H4 (cell line): ENCODE measurements around the gene RPN2. TPM values are rescaled to one million over a fixed set of nuclear protein-coding genes. Genes with fewer than 3 reads are reported as not detected.

ENCODE experiments used
- DNase-seq: peaks from one replicate; pipeline ENCODE4 v3.0.0-alpha.2; 2015; ENCODE audit warnings: low spot score
- total RNA-seq: library from RNA; depleted of rRNA; stranded (reverse); fragments of >200 nt; shearing (Covaris generic); gene quantifications from 2 replicates; pipeline ENCODE4 v1.2.3, GENCODE V29; 2014

Gene RPN2
- total RNA-seq, 1 experiment from 2014 or later = 405 TPM

DNA sequence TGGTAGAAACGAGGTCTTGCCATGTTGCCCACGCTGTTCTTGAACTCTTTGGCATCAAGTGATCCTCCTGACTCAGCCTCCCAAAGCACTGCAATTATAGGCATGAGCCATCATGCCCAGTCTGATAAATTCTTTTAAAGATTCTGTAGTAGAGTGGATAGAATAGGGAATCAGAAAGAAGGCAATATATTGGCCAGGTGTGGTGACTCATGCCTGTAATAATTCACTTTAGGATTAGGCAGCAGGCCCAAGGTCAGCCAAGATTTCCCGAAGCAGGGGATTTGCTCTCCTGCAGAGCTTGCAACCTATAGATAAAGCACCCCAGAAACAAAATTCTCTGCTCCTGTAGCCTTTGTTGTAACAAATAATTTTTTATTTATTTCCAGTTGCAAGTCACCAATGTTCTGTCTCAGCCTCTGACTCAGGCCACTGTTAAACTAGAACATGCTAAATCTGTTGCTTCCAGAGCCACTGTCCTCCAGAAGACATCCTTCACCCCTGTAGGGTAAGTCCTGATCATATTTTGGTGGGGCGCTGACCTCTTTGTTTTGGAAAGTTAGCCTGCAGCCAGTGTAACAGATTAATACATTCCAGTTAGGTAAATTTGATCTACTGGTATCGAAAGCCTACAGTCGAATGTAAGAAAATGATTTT is 30.7 kb downstream of the RPN2 start:
- DNase-seq = no peak

DNA sequence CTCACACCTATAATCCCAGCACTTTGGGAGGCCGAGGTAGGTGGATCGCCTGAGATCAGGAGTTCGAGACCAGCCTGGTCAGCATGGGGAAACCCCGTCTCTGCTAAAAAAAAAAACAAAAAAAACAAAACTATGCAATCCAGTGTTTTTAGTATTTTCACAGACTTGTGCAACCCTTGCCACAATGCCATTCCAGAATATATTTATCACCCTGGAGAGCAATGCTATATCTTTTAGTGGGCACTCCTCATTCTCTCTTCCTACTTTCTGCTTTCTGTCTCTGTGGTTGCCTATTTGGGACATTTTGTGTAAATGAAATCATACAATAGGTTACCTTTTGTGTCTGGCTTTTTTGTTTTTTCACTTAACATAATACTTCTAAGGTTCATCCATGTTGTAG is 39.3 kb downstream of the RPN2 start:
- no peak for DNase-seq

DNA sequence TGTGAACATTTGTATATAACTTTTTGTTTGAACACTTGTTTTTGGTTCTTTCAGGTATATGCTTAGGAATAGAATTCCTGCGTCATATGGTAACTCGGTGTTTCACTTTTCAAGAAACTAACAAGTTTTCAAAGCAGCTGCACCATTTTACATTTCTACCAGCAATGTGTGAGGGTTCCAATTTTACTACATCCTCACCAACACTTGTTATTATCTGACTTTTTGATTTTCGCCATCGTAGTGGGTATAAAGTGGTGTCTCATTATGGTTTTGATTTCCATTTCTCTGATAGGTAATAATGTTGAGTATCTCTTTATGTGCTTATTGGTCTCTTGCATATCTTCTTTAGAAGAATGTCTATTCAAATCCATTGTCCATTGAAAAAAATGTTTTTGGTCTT is 39.8 kb downstream of the RPN2 start:
- DNase-seq = no peak

DNA sequence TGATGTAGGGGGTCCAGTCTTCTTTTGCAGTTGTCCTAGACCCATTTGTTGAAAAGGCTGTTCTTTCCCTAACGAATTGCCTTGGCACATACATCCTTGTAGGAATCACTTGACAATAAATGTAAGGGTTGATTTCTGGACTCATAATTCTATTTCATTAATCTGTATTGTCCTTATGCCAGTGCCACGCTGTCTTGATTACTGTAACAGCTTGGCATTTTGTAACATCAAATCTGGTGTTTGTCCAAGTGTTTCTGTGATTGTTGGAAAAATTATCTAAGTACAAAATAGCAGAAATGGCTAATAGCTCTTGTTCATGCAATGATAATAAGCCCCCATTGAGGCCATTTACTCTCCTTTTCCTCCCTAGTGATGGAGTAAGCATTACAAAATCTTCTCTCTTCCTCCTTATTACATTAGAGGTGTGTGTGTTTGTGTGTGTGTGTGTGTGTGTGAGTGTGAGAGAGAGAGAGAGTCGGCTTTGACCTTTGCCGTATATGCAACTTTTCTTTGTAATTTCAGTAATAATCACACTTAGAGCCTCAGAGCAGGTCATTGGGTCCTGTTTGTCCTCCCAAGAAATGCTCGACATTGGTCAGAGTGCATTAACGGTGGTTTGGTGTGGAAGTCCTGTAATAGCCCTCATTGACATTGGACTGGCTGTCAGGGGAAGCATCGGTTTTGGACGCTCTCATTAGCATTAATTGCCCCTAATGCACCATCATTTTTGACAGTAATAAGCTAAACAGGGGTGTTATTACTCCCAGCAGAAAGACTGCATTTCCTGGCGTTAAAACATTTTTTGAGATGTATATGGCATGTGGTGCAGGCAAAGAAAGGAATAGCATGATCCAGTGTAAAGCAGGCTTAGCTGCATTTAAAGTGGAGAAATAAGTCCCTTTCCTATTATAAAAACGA is 40.9 kb downstream of the RPN2 start:
- DNase-seq = no peak

DNA sequence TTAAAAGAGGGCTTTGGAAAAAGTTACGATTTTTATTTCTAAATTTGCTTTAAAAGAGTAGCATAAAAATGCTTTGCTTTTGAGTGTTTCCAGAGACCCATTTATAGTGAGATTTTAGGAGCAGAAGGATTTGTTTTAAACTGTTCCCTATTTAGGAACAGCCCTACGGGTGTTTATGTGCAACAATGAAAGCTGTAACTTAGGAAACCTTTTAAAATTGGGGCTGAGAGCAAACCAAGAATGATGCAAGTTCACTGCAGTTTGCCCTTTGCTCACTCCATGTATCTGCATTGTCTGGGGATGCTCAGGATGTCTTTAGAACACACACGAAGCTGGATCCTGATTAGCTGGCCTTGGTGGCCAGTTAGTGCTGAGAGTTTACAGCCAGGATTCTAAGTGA is 41.6 kb downstream of the RPN2 start:
- no peak for DNase-seq

DNA sequence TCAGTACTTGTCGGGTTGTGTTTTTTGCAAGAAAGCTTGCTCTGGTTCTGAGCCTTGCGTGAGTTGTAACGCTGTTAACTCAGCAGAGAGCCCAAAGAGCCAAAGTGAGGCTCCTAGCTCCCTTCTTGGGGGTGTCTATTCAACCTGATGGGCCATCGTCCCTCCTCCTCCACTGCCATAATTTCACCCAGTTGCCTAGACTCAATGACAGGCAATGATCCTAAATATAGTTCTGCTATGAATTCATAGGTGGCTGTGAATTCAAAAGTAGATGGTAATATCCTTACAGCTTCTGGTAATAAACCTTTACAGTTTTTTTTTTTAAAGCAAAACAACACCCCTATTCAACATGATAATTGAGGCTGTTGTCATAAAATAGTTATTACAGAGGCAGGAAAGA is 43.0 kb downstream of the RPN2 start:
- DNase-seq = no peak

DNA sequence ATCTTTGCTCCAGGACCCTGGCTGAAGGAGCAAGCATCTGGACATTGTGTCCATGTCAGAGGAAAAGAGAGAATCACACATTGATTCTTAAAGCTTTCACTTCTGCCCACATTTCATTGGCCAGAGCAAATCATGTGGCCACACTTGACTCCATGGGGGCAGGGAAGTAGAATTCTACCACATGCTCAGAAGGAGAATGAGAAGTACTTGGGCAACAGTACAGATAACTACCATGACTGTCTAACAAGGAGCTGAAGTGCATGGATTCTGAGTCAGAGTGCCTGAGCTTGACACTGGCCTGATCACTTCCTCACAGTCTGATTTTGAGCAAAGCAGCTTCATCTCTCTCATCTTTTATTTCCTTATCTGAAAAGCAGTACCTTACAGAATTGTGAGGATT is 43.9 kb downstream of the RPN2 start:
- DNase-seq = no peak

DNA sequence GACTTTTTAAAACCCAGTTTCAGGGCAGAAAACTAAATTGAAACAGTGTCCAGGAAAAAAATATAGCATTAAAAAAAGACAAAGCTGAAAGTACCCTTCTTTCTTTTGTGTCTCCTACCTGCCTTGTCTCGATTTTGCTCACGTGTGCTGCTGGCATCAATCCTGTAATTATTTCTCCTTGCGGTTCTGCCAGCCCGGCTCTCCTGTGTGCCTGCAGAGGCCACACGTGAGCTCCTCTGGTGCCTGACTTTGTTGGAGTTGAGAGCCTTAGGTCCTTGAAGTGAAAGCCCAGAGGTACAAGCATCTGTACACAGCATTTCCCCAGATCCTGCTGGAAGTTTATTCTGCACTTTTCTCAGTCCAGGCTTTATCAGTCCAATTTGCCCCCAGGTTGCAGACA is 46.0 kb downstream of the RPN2 start:
- no peak for DNase-seq

DNA sequence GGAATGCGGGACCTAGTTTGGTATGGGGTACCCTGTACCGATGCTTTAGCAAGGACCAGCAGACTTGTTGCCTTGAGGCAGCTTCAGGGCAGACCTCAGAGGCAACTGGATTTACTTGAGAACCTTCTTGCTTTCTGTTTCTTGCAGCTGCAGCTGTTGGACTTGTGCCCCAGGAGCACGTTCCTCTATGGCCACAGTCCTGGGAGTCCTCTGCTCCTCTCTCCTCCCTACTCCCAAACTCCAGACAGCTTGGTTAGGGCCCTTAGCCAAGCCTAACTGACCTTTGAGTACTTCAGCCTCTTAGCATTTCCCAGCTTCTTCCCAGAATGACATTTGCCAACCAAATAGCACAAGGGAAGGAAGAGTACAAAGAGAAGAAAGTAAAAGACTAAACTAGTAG is 47.8 kb downstream of the RPN2 start:
- DNase-seq = no peak

DNA sequence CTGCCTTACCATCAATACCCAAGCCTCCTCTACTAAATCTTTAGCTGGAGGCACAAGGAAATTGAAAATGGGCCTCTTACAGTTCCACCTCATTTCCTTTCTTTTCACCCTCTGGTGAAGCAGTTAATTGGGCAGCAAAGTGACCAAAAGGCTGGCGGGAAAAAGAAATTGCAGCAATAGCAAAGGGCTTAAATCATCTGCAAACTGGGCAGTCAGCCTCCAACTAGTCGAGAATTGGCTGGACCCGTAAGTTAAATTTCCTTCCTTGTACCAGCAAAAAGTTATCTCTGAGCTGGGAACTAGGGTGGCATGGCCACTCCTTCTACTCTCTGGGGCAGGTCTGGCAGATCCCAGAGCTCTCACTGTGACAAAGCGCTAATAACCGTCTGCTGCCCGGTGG is 49.0 kb downstream of the RPN2 start:
- no peak for DNase-seq

DNA sequence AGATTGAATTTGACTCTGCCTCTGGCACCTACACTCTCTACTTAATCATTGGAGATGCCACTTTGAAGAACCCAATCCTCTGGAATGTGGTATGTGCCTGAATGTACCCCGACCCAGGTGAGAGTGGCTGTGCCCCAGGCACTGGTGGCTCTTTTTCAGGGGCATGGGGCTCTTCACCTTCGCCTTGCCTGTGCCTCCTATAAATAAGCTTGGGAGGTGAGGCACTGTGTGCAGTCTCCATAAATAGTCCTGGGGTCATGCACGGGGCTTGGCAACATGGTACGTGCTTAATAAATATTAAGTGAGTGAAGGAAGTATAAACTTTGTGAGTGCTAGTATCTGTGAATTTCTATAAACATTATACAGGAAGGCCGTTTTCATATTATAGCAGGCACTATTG is 49.5 kb downstream of the RPN2 start:
- DNase-seq = no peak

DNA sequence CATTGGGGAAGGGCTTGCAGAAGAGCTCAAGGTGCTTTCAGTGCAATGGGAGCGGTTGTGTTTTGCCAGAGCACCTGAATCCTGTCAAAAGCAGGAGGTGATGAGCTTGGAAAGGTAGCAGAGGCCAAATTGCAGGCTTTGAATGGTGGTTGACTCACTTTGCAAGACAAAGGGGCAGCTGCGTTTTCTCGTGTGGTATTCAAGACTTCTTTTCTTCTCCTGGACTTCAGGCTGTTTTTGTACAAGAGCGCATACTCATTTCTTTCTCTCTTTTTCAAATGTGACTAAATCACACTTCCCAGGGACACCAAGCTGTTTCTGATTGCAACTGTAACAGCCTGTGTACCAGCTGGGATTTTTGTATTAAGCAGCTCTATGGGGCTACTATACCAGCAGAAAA is 50.2 kb downstream of the RPN2 start:
- no peak for DNase-seq

DNA sequence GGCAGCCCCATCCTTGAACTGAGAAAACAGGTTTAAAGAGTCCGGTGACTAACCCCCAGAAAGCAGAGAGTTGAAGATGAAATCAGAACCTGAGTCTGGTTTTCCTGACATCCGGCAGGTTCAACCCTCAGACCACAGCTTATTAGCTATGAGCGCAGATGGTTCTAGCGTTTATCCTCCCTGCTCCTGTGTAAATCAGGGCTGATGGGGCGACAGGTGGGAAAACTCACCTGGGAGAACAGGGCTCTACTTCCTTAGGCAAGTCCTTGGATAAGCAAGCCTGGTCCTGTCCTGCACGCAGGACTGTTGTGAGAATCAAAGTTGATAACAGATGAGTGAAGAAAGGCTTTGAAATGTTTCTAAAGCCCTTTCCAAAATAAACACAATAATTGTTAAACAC is 51.1 kb downstream of the RPN2 start:
- no peak for DNase-seq

DNA sequence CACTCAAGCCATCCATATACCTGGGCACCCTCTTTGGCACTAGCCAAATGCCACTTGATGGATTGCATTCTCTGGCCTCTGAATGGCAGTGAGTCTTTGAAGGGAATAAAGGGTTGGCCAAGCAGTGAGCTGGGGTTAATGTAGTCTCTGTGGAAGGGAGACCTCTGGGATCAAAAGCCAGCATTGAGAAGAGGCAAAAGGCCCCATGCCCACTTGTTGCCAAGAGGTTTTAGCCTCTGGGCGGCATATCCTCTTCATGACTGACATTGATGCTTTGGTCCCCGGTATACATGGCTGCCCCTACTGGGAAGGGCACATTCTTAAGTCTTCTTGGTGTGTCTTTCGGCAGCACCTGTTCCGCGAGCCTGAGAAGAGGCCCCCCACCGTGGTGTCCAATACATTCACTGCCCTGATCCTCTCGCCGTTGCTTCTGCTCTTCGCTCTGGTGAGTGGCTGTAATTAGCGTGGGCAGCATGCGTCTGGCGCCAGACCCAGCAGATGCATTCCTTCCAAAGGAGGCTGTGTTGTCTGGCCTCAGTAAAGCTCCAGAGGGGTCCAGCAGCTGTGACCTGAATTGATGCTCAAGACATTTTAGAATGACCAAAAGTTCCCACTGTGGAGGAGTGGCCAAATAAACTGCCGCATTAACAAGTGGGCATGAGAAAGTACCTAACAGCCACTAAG is 53.0 kb downstream of the RPN2 start:
- no peak for DNase-seq

DNA sequence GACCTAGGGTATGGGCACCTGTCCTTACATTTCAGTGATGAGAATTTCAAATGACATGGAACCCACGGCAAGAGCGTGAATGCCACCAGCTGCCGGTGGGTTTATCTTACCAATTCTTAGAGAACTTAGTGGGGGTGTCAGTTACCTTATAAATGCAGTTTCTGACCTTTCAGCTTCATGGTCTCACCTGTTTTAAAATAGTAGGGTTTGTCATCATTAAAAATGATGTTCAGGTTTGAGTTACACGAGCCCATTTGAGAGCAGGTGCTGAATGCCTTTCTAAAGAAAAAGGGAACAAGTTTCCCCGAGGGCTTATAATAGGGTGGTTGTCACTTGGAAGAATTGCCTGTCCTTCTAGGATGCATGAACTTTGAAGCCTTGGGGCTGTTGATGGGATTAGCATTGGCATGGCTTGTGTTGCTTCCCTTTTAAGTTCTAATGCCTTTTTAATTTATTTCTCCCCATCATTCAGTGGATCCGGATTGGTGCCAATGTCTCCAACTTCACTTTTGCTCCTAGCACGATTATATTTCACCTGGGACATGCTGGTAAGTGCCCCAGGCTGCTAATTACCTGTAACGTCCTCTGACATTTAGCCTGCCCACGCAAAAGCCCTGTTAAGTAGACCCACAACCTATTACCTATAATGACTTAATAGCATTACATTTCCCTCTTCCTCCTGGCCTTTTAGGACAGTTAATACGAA is 54.6 kb downstream of the RPN2 start:
- DNase-seq = no peak

DNA sequence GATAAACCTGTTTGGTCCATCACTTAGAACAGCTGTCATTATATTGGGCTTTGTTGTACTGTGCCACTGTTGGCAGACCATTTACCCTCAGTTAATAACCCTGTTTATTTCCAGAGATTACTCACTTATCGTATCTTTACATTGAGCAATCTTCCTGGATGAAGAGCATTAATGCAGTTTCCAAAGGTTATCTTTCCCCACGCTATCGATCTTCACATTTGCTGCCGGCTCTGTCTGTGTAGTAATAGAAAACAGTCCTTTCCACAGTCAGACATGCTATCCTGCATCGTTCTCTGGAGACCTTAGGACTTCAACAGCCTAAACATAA is 55.1 kb downstream of the RPN2 start:
- no peak for DNase-seq

DNA sequence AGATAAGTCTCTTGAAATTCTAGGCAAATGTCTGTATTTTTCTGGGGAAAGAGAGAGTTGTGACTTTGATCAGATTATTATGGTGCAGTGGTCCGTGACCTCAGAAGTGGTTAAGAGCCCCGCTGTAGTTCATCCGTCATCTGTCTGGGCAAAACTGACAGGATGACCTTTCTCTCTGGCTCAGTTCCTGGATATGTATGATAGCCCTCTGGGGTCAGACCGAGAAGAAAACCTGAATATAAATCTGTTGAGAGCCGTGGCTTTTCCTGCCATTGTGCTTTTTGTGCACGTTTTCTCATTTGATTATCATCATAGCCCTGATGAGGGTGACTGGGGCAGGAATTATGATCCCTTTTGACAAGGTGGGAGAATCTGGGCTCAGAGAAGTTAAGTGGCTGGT is 55.9 kb downstream of the RPN2 start:
- no peak for DNase-seq

DNA sequence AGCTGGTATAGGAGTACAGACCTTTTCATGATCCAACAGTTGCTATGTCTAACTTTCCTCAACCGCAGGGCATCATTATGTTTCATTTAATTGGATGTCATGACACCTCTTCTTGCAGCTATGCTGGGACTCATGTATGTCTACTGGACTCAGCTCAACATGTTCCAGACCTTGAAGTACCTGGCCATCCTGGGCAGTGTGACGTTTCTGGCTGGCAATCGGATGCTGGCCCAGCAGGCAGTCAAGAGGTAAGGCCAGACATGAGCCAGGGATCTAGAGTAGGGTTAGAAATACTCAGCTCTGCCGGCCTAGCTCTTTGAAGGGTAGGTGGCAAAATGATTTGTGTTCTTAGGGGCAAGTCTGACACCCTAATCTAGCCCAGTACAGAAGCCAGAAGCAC is 57.3 kb downstream of the RPN2 start:
- DNase-seq = no peak

DNA sequence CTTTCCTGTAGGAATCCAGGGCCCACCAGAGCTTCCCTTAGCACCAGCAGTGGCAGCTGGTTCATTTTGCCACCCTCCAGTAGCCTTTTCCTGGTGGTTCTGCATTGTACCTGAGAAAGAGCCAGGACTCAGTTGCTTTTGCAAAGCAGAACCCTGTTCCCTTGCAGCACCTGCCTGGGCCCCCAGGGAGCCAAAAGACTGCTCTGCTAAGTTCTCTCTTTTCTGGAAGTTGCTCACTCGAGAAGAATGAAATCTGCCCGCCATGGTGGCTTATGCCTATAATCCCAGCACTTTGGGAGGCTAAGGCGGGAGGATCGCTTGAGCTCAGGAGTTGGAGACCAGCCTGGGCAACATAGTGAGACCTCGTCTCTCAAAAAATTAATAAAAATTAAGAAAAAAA is 58.5 kb downstream of the RPN2 start:
- DNase-seq = no peak

DNA sequence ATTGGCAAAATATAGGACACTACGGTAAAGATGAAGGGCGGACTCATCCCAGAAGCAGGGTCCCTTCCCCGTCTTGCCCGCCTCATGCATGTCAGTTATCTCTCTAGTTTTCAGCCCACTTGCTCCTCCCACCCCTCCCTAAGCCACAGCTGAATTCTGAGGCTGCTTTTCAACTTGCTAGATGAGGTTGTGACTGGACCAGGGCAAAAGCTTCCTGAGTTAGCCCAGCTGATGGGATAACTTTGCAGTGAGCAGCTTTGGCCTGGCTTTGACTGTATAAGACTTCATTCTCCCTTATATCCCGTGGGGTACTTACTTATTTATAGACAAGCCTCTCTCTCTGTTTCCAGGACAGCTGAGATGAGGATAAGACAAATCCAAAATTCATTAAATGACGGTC is 59.3 kb downstream of the RPN2 start:
- no peak for DNase-seq

DNA sequence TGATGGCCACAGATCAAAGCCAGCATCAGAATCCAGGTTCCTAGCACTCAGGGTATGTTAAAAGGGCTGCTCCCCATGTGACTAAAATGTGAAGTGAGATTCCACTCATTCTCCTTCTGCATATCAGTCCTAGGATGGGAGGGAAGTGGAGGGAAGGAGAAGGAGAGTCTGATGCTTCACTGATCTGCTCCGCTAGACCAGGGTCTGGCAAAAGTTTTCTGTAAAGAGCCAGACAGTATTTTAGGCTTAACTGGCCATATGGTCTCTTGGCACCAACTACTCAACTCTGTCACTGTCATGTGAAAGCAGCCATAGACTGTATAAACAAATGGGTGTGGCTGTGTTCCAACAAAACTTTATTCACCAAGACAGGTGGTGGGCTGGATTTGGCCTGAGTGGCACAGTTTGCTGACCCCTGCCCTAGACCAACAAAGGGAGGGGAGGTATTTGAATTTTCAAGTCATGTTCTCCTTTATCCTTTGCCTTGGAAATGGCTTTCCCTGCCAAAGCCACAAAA is 59.9 kb downstream of the RPN2 start:
- no peak for DNase-seq
